ENCODE data around the gene GARNL3.

Gene GARNL3

DNA sequence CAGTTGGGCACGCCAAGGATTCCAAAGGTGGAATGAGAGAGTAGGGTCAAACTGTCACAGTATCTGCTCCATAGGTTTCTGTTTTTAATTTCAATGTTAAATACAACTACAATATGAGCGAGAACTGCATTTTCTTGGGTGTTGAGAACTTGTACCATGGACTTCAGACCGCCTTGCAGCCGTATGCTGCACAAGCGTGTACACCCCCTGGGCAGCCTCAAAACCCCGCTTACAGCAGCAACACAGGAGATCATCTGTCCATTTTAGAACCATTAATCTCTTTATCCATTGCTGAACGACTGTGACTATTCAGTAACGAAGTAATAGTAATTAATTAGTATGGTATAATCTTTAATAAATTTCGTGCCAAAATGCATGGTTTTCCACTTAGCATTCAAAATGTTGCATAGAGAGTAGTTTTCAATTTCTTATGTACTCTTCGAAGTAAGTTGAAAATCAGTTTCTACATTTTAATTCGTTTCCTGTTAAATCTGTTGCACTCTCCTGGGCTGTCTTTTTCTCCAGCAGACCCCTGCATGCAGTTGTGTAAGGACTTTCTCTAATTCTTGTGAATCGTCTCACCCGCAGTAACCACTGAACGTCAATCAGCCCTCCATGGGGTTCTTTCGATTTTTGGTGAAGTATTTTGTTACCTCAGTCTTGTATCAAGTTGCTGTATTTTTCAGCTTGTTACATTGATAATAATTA is 42.0 kb upstream of the GARNL3 start:
- TF ChIP-seq POLR2A (IDR thresholded peaks at IDR 0.05; ENCODE audit: low read depth, low read length) (no peak), SPI1 (IDR thresholded peaks at IDR 0.05; ENCODE audit: low read depth, low read length) (no peak), POLR2AphosphoS5 (IDR thresholded peaks at IDR 0.05; ENCODE audit: low read depth, low read length) (no peak)
- DNase-seq (ENCODE audit: insufficient read length, low spot score): no peak
- no peak for FAIRE-seq

DNA sequence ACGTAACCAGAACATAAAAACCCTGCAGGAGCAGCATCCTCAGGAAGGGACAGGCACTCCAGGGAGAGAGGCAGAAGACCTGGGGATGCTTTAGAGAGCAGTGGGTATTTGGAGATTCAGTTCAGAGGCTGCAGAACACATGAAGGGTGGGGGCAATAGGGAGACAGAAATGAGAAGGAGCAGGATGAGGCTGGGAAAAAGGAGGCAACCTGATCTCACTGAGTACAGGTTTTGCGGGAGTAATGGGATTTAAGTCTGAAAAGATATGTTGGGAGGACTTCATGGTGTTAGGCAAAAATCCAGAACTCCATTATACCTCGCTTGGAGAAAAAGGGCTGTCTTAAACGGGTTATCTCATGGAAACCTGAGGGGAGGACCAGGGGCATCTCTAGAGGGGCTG is 41.3 kb upstream of the GARNL3 start:
- FAIRE-seq (no peak), DNase-seq (ENCODE audit: insufficient read length, low spot score) (no peak)

GRCh38 chr9:127223810-127224177 is 40.8 kb upstream of the GARNL3 start:
- TF ChIP-seq POLR2A (IDR thresholded peaks at IDR 0.05; ENCODE audit: low read depth, low read length) (no peak), PAX5 (IDR thresholded peaks at IDR 0.05; ENCODE audit: insufficient read depth, low read length, severe bottlenecking) (no peak), POU2F2 (IDR thresholded peaks at IDR 0.05; ENCODE audit: low read depth, low read length) (no peak), POLR2AphosphoS5 (IDR thresholded peaks at IDR 0.05; ENCODE audit: low read depth, low read length) (no peak), TAF1 (IDR thresholded peaks at IDR 0.05; ENCODE audit: low read depth, low read length) (no peak), SPI1 (IDR thresholded peaks at IDR 0.05; ENCODE audit: low read depth, low read length) (no peak)
- DNase-seq (ENCODE audit: insufficient read length, low spot score) (no peak), FAIRE-seq (no peak)

More for the DNA sequence above, 41.3 kb upstream of the GARNL3 start:
- TF ChIP-seq TAF1 (IDR thresholded peaks at IDR 0.05; ENCODE audit: low read depth, low read length): no peak
- no peak for TF ChIP-seq PAX5 (IDR thresholded peaks at IDR 0.05; ENCODE audit: insufficient read depth, low read length, severe bottlenecking)
- TF ChIP-seq POU2F2 (IDR thresholded peaks at IDR 0.05; ENCODE audit: low read depth, low read length): no peak
- TF ChIP-seq POLR2AphosphoS5 (IDR thresholded peaks at IDR 0.05; ENCODE audit: low read depth, low read length): no peak
- no peak for TF ChIP-seq POLR2A (IDR thresholded peaks at IDR 0.05; ENCODE audit: low read depth, low read length)
- TF ChIP-seq SPI1 (IDR thresholded peaks at IDR 0.05; ENCODE audit: low read depth, low read length): no peak

DNA sequence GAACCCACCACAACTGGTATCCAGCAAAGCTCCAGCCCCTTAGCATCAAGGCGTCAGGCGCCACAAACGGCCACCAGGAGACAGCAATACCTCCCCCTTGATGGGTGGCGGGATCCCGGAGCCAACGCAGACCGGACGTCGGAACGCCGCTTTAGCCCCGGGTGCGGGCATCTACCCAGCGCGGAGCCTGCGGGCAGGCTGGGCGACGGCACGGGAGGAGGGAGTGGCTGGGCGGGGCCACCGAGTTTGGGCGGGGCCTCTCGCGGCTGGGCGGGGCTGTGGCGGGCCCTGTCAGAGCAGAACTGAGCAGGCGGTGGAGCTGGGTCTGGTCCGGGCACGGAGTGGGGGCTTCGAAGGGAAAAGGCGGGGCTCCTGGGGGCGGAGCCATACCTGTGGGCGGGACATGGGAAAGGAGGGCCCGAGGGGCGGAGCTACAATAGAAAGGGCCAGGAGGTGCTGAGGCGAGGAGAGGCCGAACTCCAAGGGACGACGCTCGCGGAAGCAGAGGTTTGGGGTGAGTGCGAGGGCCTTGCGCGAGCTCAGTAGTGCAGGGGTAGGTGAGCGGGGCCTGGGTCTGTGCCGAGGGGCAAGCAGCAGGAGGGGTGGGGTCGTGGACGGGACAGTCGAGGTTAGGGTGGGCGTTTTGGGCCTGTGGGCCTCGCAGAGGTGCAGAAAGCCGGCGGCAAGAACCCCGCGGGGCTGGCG is 40.2 kb upstream of the GARNL3 start:
- FAIRE-seq (peak; percentile 85), DNase-seq (ENCODE audit: insufficient read length, low spot score) (peak; percentile 94)
- TF ChIP-seq TAF1 (IDR thresholded peaks at IDR 0.05; ENCODE audit: low read depth, low read length) (no peak), PAX5 (IDR thresholded peaks at IDR 0.05; ENCODE audit: insufficient read depth, low read length, severe bottlenecking) (no peak), SPI1 (IDR thresholded peaks at IDR 0.05; ENCODE audit: low read depth, low read length) (no peak), POU2F2 (IDR thresholded peaks at IDR 0.05; ENCODE audit: low read depth, low read length) (no peak), POLR2AphosphoS5 (IDR thresholded peaks at IDR 0.05; ENCODE audit: low read depth, low read length) (no peak), POLR2A (IDR thresholded peaks at IDR 0.05; ENCODE audit: low read depth, low read length) (no peak)

- FAIRE-seq (peak; percentile 80), DNase-seq (ENCODE audit: insufficient read length, low spot score) (peak; percentile 96)
- TF ChIP-seq POU2F2 (IDR thresholded peaks at IDR 0.05; ENCODE audit: low read depth, low read length): no peak
- TF ChIP-seq POLR2A (IDR thresholded peaks at IDR 0.05; ENCODE audit: low read depth, low read length): no peak
- no peak for TF ChIP-seq TAF1 (IDR thresholded peaks at IDR 0.05; ENCODE audit: low read depth, low read length)
- no peak for TF ChIP-seq PAX5 (IDR thresholded peaks at IDR 0.05; ENCODE audit: insufficient read depth, low read length, severe bottlenecking)
- TF ChIP-seq POLR2AphosphoS5 (IDR thresholded peaks at IDR 0.05; ENCODE audit: low read depth, low read length): no peak
- TF ChIP-seq SPI1 (IDR thresholded peaks at IDR 0.05; ENCODE audit: low read depth, low read length): no peak
Measured at GRCh38 chr9:127224883-127225739, 39.5 kb upstream of the GARNL3 start.

- no peak for FAIRE-seq
- DNase-seq (ENCODE audit: insufficient read length, low spot score): no peak
- TF ChIP-seq SPI1 (IDR thresholded peaks at IDR 0.05; ENCODE audit: low read depth, low read length): no peak
- TF ChIP-seq TAF1 (IDR thresholded peaks at IDR 0.05; ENCODE audit: low read depth, low read length): no peak
- TF ChIP-seq POU2F2 (IDR thresholded peaks at IDR 0.05; ENCODE audit: low read depth, low read length): no peak
- no peak for TF ChIP-seq POLR2A (IDR thresholded peaks at IDR 0.05; ENCODE audit: low read depth, low read length)
- no peak for TF ChIP-seq PAX5 (IDR thresholded peaks at IDR 0.05; ENCODE audit: insufficient read depth, low read length, severe bottlenecking)
- TF ChIP-seq POLR2AphosphoS5 (IDR thresholded peaks at IDR 0.05; ENCODE audit: low read depth, low read length): no peak
Measured at GRCh38 chr9:127225801-127226625, 38.6 kb upstream of the GARNL3 start.

GRCh38 chr9:127229691-127230417 is 34.7 kb upstream of the GARNL3 start:
- no peak for FAIRE-seq
- TF ChIP-seq POLR2AphosphoS5 (IDR thresholded peaks at IDR 0.05; ENCODE audit: low read depth, low read length) (no peak), PAX5 (IDR thresholded peaks at IDR 0.05; ENCODE audit: insufficient read depth, low read length, severe bottlenecking) (no peak), TAF1 (IDR thresholded peaks at IDR 0.05; ENCODE audit: low read depth, low read length) (no peak), SPI1 (IDR thresholded peaks at IDR 0.05; ENCODE audit: low read depth, low read length) (no peak), POLR2A (IDR thresholded peaks at IDR 0.05; ENCODE audit: low read depth, low read length) (no peak), POU2F2 (IDR thresholded peaks at IDR 0.05; ENCODE audit: low read depth, low read length) (no peak)
- no peak for DNase-seq (ENCODE audit: insufficient read length, low spot score)

- FAIRE-seq: no peak
- DNase-seq (ENCODE audit: insufficient read length, low spot score): no peak
- no peak for TF ChIP-seq SPI1 (IDR thresholded peaks at IDR 0.05; ENCODE audit: low read depth, low read length)
- no peak for TF ChIP-seq POU2F2 (IDR thresholded peaks at IDR 0.05; ENCODE audit: low read depth, low read length)
- TF ChIP-seq TAF1 (IDR thresholded peaks at IDR 0.05; ENCODE audit: low read depth, low read length): no peak
- no peak for TF ChIP-seq PAX5 (IDR thresholded peaks at IDR 0.05; ENCODE audit: insufficient read depth, low read length, severe bottlenecking)
- TF ChIP-seq POLR2A (IDR thresholded peaks at IDR 0.05; ENCODE audit: low read depth, low read length): no peak
- no peak for TF ChIP-seq POLR2AphosphoS5 (IDR thresholded peaks at IDR 0.05; ENCODE audit: low read depth, low read length)
Measured at GRCh38 chr9:127231666-127232065, 32.9 kb upstream of the GARNL3 start.

Data from GM12891 (cell line).